ENCODE measurements around the gene NDST1.

Gene NDST1

GRCh38 chr5:150521522-150521817 is 13.5 kb downstream of the NDST1 start:
- no peak overlapping the region for H3K27ac ChIP-seq
- no peak for TF ChIP-seq CTCF (conservative IDR thresholded peaks at IDR 0.05)
- TF ChIP-seq ZFX (IDR thresholded peaks at IDR 0.05) = no peak

GRCh38 chr5:150521939-150522503 is 14.1 kb downstream of the NDST1 start:
- H3K27ac ChIP-seq = no peak overlapping the region
- no peak for TF ChIP-seq ZFX (IDR thresholded peaks at IDR 0.05)
- no peak for TF ChIP-seq CTCF (conservative IDR thresholded peaks at IDR 0.05)

- TF ChIP-seq ZFX (IDR thresholded peaks at IDR 0.05) = no peak
- no peak for TF ChIP-seq CTCF (conservative IDR thresholded peaks at IDR 0.05)
- no peak overlapping the region for H3K27ac ChIP-seq
Observed at GRCh38 chr5:150522504-150523414, 14.8 kb downstream of the NDST1 start.

- TF ChIP-seq CTCF (conservative IDR thresholded peaks at IDR 0.05) (no peak; the same call in 1 of the 2 replicates), ZFX (IDR thresholded peaks at IDR 0.05) (no peak)
Observed at GRCh38 chr5:150523472-150524350, 15.8 kb downstream of the NDST1 start.

GRCh38 chr5:150525163-150525562 is 17.2 kb downstream of the NDST1 start:
- H3K27ac ChIP-seq = no peak overlapping the region
- no peak for TF ChIP-seq CTCF (conservative IDR thresholded peaks at IDR 0.05)
- TF ChIP-seq ZFX (IDR thresholded peaks at IDR 0.05) = no peak

More at GRCh38 chr5:150523472-150524350, 15.8 kb downstream of the NDST1 start:
- no peak overlapping the region for H3K27ac ChIP-seq

- no peak for TF ChIP-seq ZFX (IDR thresholded peaks at IDR 0.05)
- no peak for TF ChIP-seq CTCF (conservative IDR thresholded peaks at IDR 0.05)
- H3K27ac ChIP-seq = no peak overlapping the region
Observed at GRCh38 chr5:150525781-150526180, 17.9 kb downstream of the NDST1 start.
